Activated naive CD8-positive, alpha-beta T cell (primary cell): ENCODE data around the gene TOX4.
"Not testable (repeated sequence)": the region's sequence is repeated elsewhere in the genome, so short reads cannot be mapped to it uniquely, and the experiment has no call there.

ENCODE experiments used
- H3K27ac Mint-ChIP-seq: one replicate; pipeline ENCODE4 v1.8.0; 2021; ENCODE audit warnings: mixed read lengths
- H3K27me3 Mint-ChIP-seq: one replicate; pipeline ENCODE4 v1.8.0; 2021; ENCODE audit warnings: mixed read lengths
- H3K36me3 Mint-ChIP-seq: one replicate; pipeline ENCODE4 v1.8.0; 2021; ENCODE audit warnings: mixed read lengths
- H3K4me1 Mint-ChIP-seq: one replicate; pipeline ENCODE4 v1.8.0; 2021; ENCODE audit warnings: low read depth, mixed read lengths
- H3K4me3 Mint-ChIP-seq: one replicate; pipeline ENCODE4 v1.8.0; 2021; ENCODE audit warnings: mild to moderate bottlenecking, mixed read lengths
- H3K9me3 Mint-ChIP-seq: one replicate; pipeline ENCODE4 v1.8.0; 2021; ENCODE audit warnings: low read depth, mixed read lengths

Gene TOX4

GRCh38 chr14:21536418-21537089 is 59.6 kb downstream of the TOX4 start:
- no peaks in the 10 kb centered on the region for H3K9me3 Mint-ChIP-seq
- peaks cover 8% of the 10 kb centered on the region for H3K4me1 Mint-ChIP-seq
- peak overlapping the region; percentile 17 for H3K4me3 Mint-ChIP-seq
- H3K36me3 Mint-ChIP-seq = no peaks in the 10 kb centered on the region
- H3K27ac Mint-ChIP-seq = no peak overlapping the region
- H3K27me3 Mint-ChIP-seq = peaks cover 28% of the 10 kb centered on the region

- Mint-ChIP-seq H3K4me3 (peak overlapping the region; percentile 17), H3K27ac (no peak overlapping the region), H3K27me3 (peaks cover 26% of the 10 kb centered on the region), H3K4me1 (peaks cover 8% of the 10 kb centered on the region), H3K36me3 (no peaks in the 10 kb centered on the region), H3K9me3 (no peaks in the 10 kb centered on the region)
Observed at GRCh38 chr14:21537090-21537424, 60.1 kb downstream of the TOX4 start.

- Mint-ChIP-seq H3K9me3 (no peaks in the 10 kb centered on the region), H3K27me3 (peaks cover 26% of the 10 kb centered on the region), H3K36me3 (no peaks in the 10 kb centered on the region), H3K27ac (no peak overlapping the region), H3K4me1 (peaks cover 8% of the 10 kb centered on the region), H3K4me3 (no peak overlapping the region)
Observed at GRCh38 chr14:21539189-21539940, 62.4 kb downstream of the TOX4 start.

GRCh38 chr14:21541413-21542074 is 64.5 kb downstream of the TOX4 start:
- no peak overlapping the region for H3K4me3 Mint-ChIP-seq
- no peaks in the 10 kb centered on the region for H3K36me3 Mint-ChIP-seq
- H3K4me1 Mint-ChIP-seq = peaks cover 6% of the 10 kb centered on the region
- no peak overlapping the region for H3K27ac Mint-ChIP-seq
- no peaks in the 10 kb centered on the region for H3K9me3 Mint-ChIP-seq
- peaks cover 17% of the 10 kb centered on the region for H3K27me3 Mint-ChIP-seq

DNA sequence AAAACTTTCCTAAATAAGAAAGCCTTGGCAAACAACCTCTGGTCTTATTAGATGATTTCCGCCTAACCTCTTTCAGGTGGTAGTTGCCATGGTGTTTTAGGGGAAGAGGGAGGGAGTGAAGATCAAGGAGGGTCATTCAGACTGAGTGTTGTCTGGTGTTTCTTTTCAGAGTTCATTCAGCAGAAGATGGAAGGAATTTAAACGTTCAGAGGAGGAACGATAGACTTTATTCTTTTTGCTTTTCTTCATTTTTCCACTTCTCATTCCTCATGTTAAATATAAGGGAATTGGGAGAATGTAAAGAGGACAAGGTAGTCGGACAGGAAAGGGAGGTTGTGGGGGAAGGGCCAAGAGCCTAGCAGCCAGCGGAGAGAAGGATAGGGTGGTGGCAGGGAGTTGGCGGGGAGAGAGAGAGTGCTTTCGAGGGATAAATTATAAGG is 66.5 kb downstream of the TOX4 start:
- Mint-ChIP-seq H3K4me3 (no peak overlapping the region), H3K4me1 (no peaks in the 10 kb centered on the region), H3K36me3 (no peaks in the 10 kb centered on the region), H3K9me3 (no peaks in the 10 kb centered on the region), H3K27me3 (peaks cover 10% of the 10 kb centered on the region), H3K27ac (no peak overlapping the region)

DNA sequence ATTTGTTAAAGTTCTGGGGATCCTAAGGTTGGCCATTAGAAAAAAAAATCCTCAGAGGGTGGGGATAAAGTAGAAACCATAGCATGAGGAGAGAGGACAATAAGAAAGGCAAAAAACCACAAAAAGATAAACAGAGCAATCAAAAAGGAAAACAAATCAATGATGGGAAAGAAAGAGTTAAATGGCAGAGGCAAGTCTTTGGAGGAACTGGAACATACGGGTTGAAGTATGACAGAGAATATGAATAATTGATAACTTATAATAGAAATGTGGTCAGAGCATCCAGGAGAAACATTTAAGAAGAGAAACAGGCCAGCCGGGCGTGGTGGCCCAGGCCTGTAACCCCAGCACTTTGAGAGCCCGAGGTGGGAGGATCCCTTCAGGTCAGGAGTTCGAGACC is 67.0 kb downstream of the TOX4 start:
- no peaks in the 10 kb centered on the region for H3K36me3 Mint-ChIP-seq

GRCh38 chr14:21544588-21544987 is 67.6 kb downstream of the TOX4 start:
- not testable (repeated sequence) for H3K27me3 Mint-ChIP-seq, H3K4me1 Mint-ChIP-seq, H3K27ac Mint-ChIP-seq, H3K36me3 Mint-ChIP-seq, H3K4me3 Mint-ChIP-seq, H3K9me3 Mint-ChIP-seq

More for the DNA sequence above, 67.0 kb downstream of the TOX4 start:
- no peak overlapping the region for H3K27ac Mint-ChIP-seq
- peaks cover 7% of the 10 kb centered on the region for H3K27me3 Mint-ChIP-seq
- H3K4me1 Mint-ChIP-seq = no peaks in the 10 kb centered on the region
- H3K9me3 Mint-ChIP-seq = no peaks in the 10 kb centered on the region
- no peak overlapping the region for H3K4me3 Mint-ChIP-seq
